Nephron (organoid): Measurements from ENCODE around the gene GPD1L.

Source experiments
- H3K27ac Mint-ChIP-seq, 3 experiments: 2 replicates each; pipeline ENCODE4 v1.8.0; 2020; ENCODE audit warnings: mixed read lengths in 3 of 3, mild to moderate bottlenecking in 2 of 3, moderate library complexity in 1 of 3
- H3K27me3 Mint-ChIP-seq: 2 replicates; pipeline ENCODE4 v1.8.0; 2021; ENCODE audit warnings: low read depth, mild to moderate bottlenecking, moderate library complexity, mixed read lengths
- H3K36me3 Mint-ChIP-seq: 2 replicates; pipeline ENCODE4 v1.8.0; 2020; ENCODE audit warnings: low read depth, mixed read lengths
- H3K4me1 Mint-ChIP-seq: 2 replicates; pipeline ENCODE4 v1.8.0; 2020; ENCODE audit warnings: mixed read lengths
- H3K4me3 Mint-ChIP-seq, 3 experiments: 2 replicates each; pipeline ENCODE4 v1.8.0; 2020; ENCODE audit warnings: mild to moderate bottlenecking in 3 of 3, mixed read lengths in 3 of 3, moderate library complexity in 2 of 3
- H3K9me3 Mint-ChIP-seq: 2 replicates; pipeline ENCODE4 v1.8.0; 2020; ENCODE audit warnings: mixed read lengths
- CTCF ChIP-seq, 3 experiments: fragments of 200-600 bp; sonication (generic); IDR thresholded peaks; one replicate each; pipeline ENCODE4 v1.5.0; 2021; ENCODE audit warnings: antibody characterized with exemption in 3 of 3; ENCODE audit not compliant: unreplicated experiment in 3 of 3

Gene GPD1L

GRCh38 chr3:32136703-32137102 lies 30.3 kb downstream of the GPD1L start:
- H3K4me3 Mint-ChIP-seq = no peak overlapping the region
- H3K27me3 Mint-ChIP-seq = no peaks in the 10 kb centered on the region
- H3K36me3 Mint-ChIP-seq = no peaks in the 10 kb centered on the region
- no peaks in the 10 kb centered on the region for H3K4me1 Mint-ChIP-seq
- TF ChIP-seq CTCF (IDR thresholded peaks at IDR 0.05; ENCODE audit: unreplicated experiment in 3 of 3) = no peak
- H3K9me3 Mint-ChIP-seq = no peaks in the 10 kb centered on the region
- H3K27ac Mint-ChIP-seq = no peak overlapping the region

DNA sequence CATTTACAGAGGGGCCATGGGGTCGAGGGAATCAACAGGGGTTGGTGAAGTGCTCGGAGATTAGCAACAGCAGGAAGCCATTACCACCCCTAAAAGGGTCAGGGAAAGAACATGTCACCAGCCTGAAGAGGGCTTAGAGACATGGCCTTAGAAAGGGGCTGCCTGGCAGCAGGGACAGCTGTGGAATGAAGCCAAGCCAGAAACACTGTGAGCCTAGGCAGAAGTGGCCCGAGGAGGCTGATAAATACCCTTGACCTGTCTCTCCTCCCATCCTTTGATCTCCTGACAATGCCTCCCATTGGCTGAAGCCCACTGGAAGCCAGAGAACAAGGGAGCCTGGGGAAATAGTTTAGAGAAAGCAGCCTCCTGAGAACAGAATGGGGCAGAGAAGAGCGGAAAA lies 31.4 kb downstream of the GPD1L start:
- H3K27me3 Mint-ChIP-seq = no peaks in the 10 kb centered on the region
- H3K4me3 Mint-ChIP-seq = no peak overlapping the region
- no peaks in the 10 kb centered on the region for H3K9me3 Mint-ChIP-seq
- no peaks in the 10 kb centered on the region for H3K36me3 Mint-ChIP-seq
- H3K4me1 Mint-ChIP-seq = no peaks in the 10 kb centered on the region
- H3K27ac Mint-ChIP-seq = no peak overlapping the region
- TF ChIP-seq CTCF (IDR thresholded peaks at IDR 0.05; ENCODE audit: unreplicated experiment in 3 of 3) = no peak

DNA sequence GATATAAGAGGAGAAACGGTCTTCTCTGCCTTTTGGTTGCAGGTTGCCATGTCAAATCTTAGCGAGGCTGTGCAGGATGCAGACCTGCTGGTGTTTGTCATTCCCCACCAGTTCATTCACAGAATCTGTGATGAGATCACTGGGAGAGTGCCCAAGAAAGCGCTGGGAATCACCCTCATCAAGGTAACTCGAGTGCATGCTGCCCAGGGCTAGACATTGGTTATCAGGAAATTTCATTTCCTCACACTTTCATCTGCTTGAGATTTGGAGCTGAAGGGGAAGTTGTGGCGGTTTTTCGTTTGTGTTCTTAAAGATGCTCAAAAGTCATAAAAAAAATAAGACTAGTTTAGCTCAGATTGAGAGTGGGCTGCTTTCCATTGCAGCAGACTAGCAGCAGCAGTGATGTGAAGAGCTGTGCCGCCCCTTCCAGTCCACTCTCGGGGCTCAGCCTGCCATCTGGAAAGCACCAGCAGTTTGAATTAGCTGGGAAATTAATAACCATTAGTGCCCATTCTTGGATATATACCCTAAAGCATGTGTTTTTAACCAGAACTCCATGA lies 32.2 kb downstream of the GPD1L start:
- Mint-ChIP-seq H3K27me3 (no peaks in the 10 kb centered on the region), H3K36me3 (no peaks in the 10 kb centered on the region), H3K27ac (no peak overlapping the region), H3K9me3 (no peaks in the 10 kb centered on the region), H3K4me1 (no peaks in the 10 kb centered on the region), H3K4me3 (no peak overlapping the region)
- TF ChIP-seq CTCF (IDR thresholded peaks at IDR 0.05; ENCODE audit: unreplicated experiment in 3 of 3) = no peak

DNA sequence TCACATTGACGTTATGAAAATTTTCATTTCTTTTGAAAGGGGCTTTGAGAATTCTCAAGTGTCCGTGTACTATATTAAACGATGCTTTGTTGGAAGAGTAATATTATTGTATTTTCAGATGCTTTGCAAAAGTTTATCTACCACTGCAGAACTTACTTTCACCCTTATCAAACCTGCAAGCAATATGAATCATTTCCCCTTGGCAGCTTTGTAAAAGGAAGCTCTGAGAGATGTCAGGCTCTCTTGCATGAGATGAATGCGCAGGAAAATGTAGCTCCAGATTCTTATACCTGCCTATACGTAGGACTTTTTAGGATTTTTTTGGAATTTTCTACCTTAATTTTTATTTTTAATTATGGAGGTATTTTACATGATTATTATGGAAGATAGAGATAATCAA lies 34.5 kb downstream of the GPD1L start:
- Mint-ChIP-seq H3K4me1 (peaks cover 12% of the 10 kb centered on the region), H3K9me3 (no peaks in the 10 kb centered on the region), H3K4me3 (no peak overlapping the region), H3K27me3 (no peaks in the 10 kb centered on the region), H3K27ac (no peak overlapping the region), H3K36me3 (no peaks in the 10 kb centered on the region)
- no peak for TF ChIP-seq CTCF (IDR thresholded peaks at IDR 0.05; ENCODE audit: unreplicated experiment in 3 of 3)

- Mint-ChIP-seq H3K9me3 (no peaks in the 10 kb centered on the region), H3K36me3 (no peaks in the 10 kb centered on the region), H3K27me3 (no peaks in the 10 kb centered on the region), H3K4me1 (peaks cover 34% of the 10 kb centered on the region), H3K4me3 (no peak overlapping the region), H3K27ac (peak overlapping the region; percentile 1 to 82 (median 26))
- TF ChIP-seq CTCF (IDR thresholded peaks at IDR 0.05; ENCODE audit: unreplicated experiment in 3 of 3) = peak; percentile 70 to 83 (median 79)
Observed at GRCh38 chr3:32143849-32144757, 37.7 kb downstream of the GPD1L start.
